Kidney (tissue), 14 donors: ENCODE results near the gene PROZ. TPM values are rescaled to one million over a fixed set of nuclear protein-coding genes. Genes with fewer than 3 reads are reported as not detected.

Experiments
- DNase-seq, 5 donors: peaks; one replicate each; pipeline ENCODE4 v3.0.0-alpha.2; 2013 to 2020
- FAIRE-seq: peaks from 2 replicates; lab custom pipeline; 2012; peaks lifted over from hg19 to GRCh38; lab: Jason Lieb, UNC
- H3K27ac ChIP-seq, 2 donors: one replicate each; pipeline ENCODE4 v1.7.0; 2013; ENCODE audit warnings: low read depth in 2 of 2, low read length in 2 of 2, inconsistent platforms in 1 of 2
- H3K27me3 ChIP-seq: one replicate; pipeline ENCODE4 v1.7.1; 2013; ENCODE audit warnings: low read length, inconsistent platforms; ENCODE audit not compliant: control insufficient read depth, insufficient read depth
- H3K36me3 ChIP-seq, 3 donors: one replicate each; pipeline versions ENCODE4 v1.7.0 to v1.7.1; 2013; ENCODE audit warnings: low read length in 3 of 3, control low read depth in 1 of 3, inconsistent platforms in 1 of 3; ENCODE audit not compliant: insufficient read depth in 3 of 3, control insufficient read depth in 2 of 3
- H3K4me1 ChIP-seq, 3 donors: one replicate each; pipeline versions ENCODE4 v1.7.0 to v1.7.1; 2013; ENCODE audit warnings: low read length in 3 of 3, inconsistent platforms in 1 of 3, low read depth in 1 of 3; ENCODE audit not compliant: control insufficient read depth in 2 of 3, insufficient read depth in 2 of 3
- H3K4me3 ChIP-seq, 3 donors: one replicate each; pipeline versions ENCODE4 v1.7.0 to v1.8.1; 2013; ENCODE audit warnings: low read length in 3 of 3, control low read depth in 1 of 3, inconsistent platforms in 1 of 3
- H3K9ac ChIP-seq, 3 donors: one replicate each; pipeline versions ENCODE4 v1.7.0 to v1.7.1; 2013; ENCODE audit warnings: low read length in 3 of 3, control low read depth in 1 of 3, inconsistent platforms in 1 of 3
- H3K9me3 ChIP-seq, 3 donors: one replicate each; pipeline versions ENCODE4 v1.7.0 to v1.7.1; 2013; ENCODE audit warnings: low read length in 3 of 3, control low read depth in 1 of 3, inconsistent platforms in 1 of 3; ENCODE audit not compliant: control insufficient read depth in 2 of 3, insufficient read depth in 1 of 3
- CTCF ChIP-seq: IDR thresholded peaks from 3 replicates; pipeline ENCODE4 v1.5.1; 2012; ENCODE audit warnings: mild to moderate bottlenecking, moderate library complexity, borderline replicate concordance; ENCODE audit not compliant: insufficient read depth; ENCODE audit errors: extremely low read depth
- intact Hi-C: fragments of 100-400 bp; cut with DNase I; formaldehyde crosslinking; loops from one replicate; pipeline ENCODE4 v1.11.1; 2022
- polyA plus RNA-seq: library from polyadenylated mRNA; stranded (reverse); fragments of 350-450 nt; fragmentation: Illumina TruSeq; extraction: RNeasy Lipid Tissue Mini Kit (QIAGEN cat#74804); gene quantifications from one replicate; pipeline ENCODE4 v1.2.3, GENCODE V29; 2014; ENCODE audit warnings: low read depth, low replicate concordance; ENCODE audit not compliant: insufficient read depth
- total RNA-seq: library from RNA; stranded (reverse); fragmentation: NEBNext Ultra II Directional; extraction: Animal tissue kit (Norgen Biotek cat#: 25700); gene quantifications from one replicate; pipeline ENCODE4 v1.2.1, GENCODE V29; 2021
- donor health status: control.
- donor health status: control.
- donor health status: control.
- donor health status: control.
- donor health status: control.
- donor health status: DM: yes; HTN: yes; CAD: no.
- donor health status: Normal renal cell carcinoma (clear cell type).

Gene PROZ
- total and polyA plus RNA-seq, 2 donors from 2014 or later = 20.0 TPM; not detected in 1

GRCh38 chr13:113209336-113209758, 50.9 kb downstream of the PROZ start, which contains the start of gene CUL4A:
CUL4A (plus strand) TSS chr13:113209613; CDS start chr13:113209628, 15 bp downstream.
- FAIRE-seq = no peak

GRCh38 chr13:113209759-113210421, 51.4 kb downstream of the PROZ start:
- TF ChIP-seq CTCF = no peak
- DNase-seq = peak; percentile 58 to 90 (median 71)
- H3K4me1 ChIP-seq = peaks cover 0 to 23% (median 6%) of the 10 kb centered on the region in 3 donors

More at GRCh38 chr13:113209336-113209758, 50.9 kb downstream of the PROZ start, which contains the start of gene CUL4A:
- Histone ChIP-seq H3K4me3 (peak within 1 kb of the TSS; percentile 87 to 96 (median 88)), H3K9ac (peak within 1 kb of the TSS; percentile 43 to 86 (median 77)), H3K27ac (peak within 1 kb of the TSS; percentile 97 to 98), H3K4me1 (peaks cover 0 to 19% (median 6%) of the 10 kb centered on the region in 3 donors), H3K36me3 (no peaks in the 10 kb centered on the region), H3K9me3 (no peaks in the 10 kb centered on the region), H3K27me3 (no peaks in the 10 kb centered on the region)
- DNase-seq = peak; percentile 77 to 93 (median 87)
- TF ChIP-seq CTCF = no peak
- intact Hi-C loops = no loop called here

GRCh38 chr13:113210833-113211232, 52.4 kb downstream of the PROZ start:
- Histone ChIP-seq H3K9ac (peak overlapping the region in 1 of 3 donors; percentile 10), H3K4me3 (peak overlapping the region in 1 of 3 donors; percentile 29)

More at GRCh38 chr13:113209759-113210421, 51.4 kb downstream of the PROZ start:
- peak overlapping the region; percentile 40 to 68 (median 68) for H3K4me3 ChIP-seq
- peak overlapping the region; percentile 53 to 67 for H3K27ac ChIP-seq
- intact Hi-C loops = no loop called here
- H3K27me3 ChIP-seq = no peaks in the 10 kb centered on the region
- H3K9me3 ChIP-seq = no peaks in the 10 kb centered on the region
- no peaks in the 10 kb centered on the region for H3K36me3 ChIP-seq
- no peak for FAIRE-seq
- peak overlapping the region; percentile 17 to 44 (median 26) for H3K9ac ChIP-seq

More at GRCh38 chr13:113210833-113211232, 52.4 kb downstream of the PROZ start:
- intact Hi-C loops = no loop called here
- TF ChIP-seq CTCF = no peak
- H3K9me3 ChIP-seq = no peaks in the 10 kb centered on the region
- FAIRE-seq = no peak
- H3K27me3 ChIP-seq = no peaks in the 10 kb centered on the region
- no peak overlapping the region for H3K27ac ChIP-seq
- H3K36me3 ChIP-seq = no peaks in the 10 kb centered on the region
- no peak for DNase-seq
- H3K4me1 ChIP-seq = peaks cover 0 to 32% (median 8%) of the 10 kb centered on the region in 3 donors
